Stimulated activated memory B cell treated with anti-CD40 and anti-IgM and Interleukin-4, amounts not matched to agents 10 μg/mL and 1 μg/mL and 100 μg/mL, for 72 hours (primary cell): ENCODE measurements around the gene UNC13D.
A peak's percentile ranks its signal among the peaks of the same experiment; 100 is the strongest.
"Not testable (repeated sequence)": the region's sequence is repeated elsewhere in the genome, so short reads cannot be mapped to it uniquely, and the experiment has no call there.

ENCODE experiments used
- ATAC-seq: fragments of 150-1000 bp; cut with Tn5 transposase; 2 replicates; pipeline ENCODE4 v1.10.0; 2021
- H3K27ac Mint-ChIP-seq: one replicate; pipeline ENCODE4 v1.8.0; 2022; ENCODE audit warnings: mild to moderate bottlenecking, mixed read lengths
- H3K27me3 Mint-ChIP-seq: one replicate; pipeline ENCODE4 v1.8.0; 2022; ENCODE audit warnings: mixed read lengths
- H3K36me3 Mint-ChIP-seq: one replicate; pipeline ENCODE4 v1.8.0; 2022; ENCODE audit warnings: mixed read lengths
- H3K4me1 Mint-ChIP-seq: one replicate; pipeline ENCODE4 v1.8.0; 2022; ENCODE audit warnings: mixed read lengths
- H3K4me3 Mint-ChIP-seq: one replicate; pipeline ENCODE4 v1.8.0; 2022; ENCODE audit warnings: mild to moderate bottlenecking, moderate library complexity, mixed read lengths
- H3K9me3 Mint-ChIP-seq: one replicate; pipeline ENCODE4 v1.8.0; 2022; ENCODE audit warnings: mixed read lengths

Gene UNC13D

DNA sequence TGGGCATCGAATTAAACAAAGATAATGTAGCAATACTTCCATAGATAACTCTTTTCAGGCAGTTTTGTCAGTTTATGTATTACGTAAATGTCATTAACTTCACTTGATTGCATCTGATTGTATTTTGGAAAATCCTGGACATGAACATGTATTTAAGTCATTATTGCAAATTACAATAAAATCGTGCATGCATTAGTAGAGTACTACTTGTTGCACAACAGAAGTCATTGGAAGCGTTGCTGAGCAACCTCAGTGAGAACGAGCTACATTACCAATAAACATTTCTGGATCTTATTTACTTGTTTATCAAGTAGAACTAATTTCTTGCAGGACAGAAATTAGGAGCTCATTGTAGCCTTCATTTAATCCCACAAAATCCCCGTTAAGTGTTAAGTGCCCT, 53.0 kb downstream of the UNC13D start:
- H3K36me3 Mint-ChIP-seq: no peaks in the 10 kb centered on the region
- ATAC-seq: no peak
- H3K27me3 Mint-ChIP-seq: no peaks in the 10 kb centered on the region
- H3K9me3 Mint-ChIP-seq: no peaks in the 10 kb centered on the region
- no peak overlapping the region for H3K27ac Mint-ChIP-seq
- H3K4me3 Mint-ChIP-seq: no peak overlapping the region
- peaks cover 10% of the 10 kb centered on the region for H3K4me1 Mint-ChIP-seq

DNA sequence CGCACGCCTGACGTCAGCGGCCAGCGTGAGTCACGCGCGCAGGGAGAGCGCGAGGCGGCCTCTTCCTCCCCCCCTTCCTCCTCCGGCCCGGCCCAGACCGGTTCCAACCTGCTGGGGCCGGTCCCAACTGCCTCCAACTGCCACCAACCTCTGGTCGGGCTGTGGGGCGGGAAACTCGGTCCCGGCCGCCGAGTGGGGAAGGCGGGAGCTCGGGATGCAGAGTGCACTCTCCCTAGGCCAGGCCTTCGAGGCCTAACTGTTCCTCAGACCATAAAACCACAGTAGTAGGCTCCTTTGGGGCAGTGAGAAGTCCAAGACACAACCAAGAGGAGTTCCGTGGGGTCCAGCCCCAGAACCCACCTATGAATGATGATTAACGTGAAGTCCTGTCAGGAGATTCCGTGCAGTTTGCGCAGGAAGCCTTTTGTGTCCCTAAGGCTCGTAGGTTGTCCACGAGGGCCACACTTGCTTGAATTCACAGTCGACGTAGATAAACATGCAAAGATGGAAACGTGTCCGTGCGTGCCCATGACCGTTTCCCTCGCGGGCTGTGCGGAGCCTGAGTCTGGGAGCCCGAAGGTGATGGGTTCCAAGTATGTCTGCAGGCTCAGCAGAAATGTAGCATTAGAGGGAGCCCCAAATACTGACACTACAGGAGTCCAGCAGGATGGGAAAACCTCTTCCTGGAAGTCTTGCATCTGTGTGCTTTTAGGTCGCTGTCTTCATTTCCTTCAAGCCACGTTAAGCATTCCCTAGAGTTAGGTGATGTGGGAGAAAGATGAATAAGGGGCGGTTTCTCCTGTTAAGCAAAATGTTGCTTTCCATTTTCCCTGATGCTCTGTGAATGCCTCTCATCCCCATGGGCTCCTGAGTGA, 59.0 kb downstream of the UNC13D start:
- Mint-ChIP-seq H3K36me3 (no peaks in the 10 kb centered on the region), H3K4me1 (peaks cover 35% of the 10 kb centered on the region), H3K9me3 (no peaks in the 10 kb centered on the region), H3K4me3 (peak overlapping the region; percentile 90), H3K27ac (peak overlapping the region; percentile 100), H3K27me3 (no peaks in the 10 kb centered on the region)
- peak; percentile 91 for ATAC-seq

DNA sequence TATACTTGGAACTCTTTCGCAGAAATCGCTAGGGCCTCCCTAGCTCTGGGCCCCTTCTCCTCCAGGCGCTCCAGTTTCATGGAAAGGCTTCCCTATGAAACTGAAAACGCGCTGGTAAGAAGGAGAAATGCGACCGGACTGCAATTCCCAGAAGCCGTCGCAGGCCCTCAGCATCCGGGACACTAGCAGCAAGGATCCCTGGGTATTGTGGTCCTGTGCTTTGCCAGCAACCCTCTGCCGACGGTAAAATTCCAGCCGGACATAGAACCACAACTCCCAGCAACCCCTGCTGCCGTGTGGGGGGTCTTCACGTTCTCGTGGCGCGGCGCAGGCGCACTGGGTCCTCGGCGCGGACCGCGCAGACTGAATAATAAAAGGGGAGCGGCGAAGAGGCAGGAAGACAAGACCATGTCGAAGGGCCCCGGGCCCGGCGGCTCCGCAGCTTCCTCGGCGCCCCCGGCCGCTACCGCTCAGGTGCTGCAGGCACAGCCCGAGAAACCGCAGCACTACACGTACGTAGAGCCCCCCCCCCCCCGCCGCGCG, 59.7 kb downstream of the UNC13D start, which contains the start of gene UNK:
Gene UNK (plus strand): TSS at position 334 of the 543 bp plus-strand sequence. CDS start 75 bp downstream, at position 409.
- Mint-ChIP-seq H3K27me3 (no peaks in the 10 kb centered on the region), H3K9me3 (no peaks in the 10 kb centered on the region), H3K27ac (peak within 1 kb of the TSS; percentile 100), H3K4me3 (peak within 1 kb of the TSS; percentile 90), H3K36me3 (peaks cover 4% of the 10 kb centered on the region), H3K4me1 (peaks cover 40% of the 10 kb centered on the region)
- ATAC-seq: peak; percentile 92

DNA sequence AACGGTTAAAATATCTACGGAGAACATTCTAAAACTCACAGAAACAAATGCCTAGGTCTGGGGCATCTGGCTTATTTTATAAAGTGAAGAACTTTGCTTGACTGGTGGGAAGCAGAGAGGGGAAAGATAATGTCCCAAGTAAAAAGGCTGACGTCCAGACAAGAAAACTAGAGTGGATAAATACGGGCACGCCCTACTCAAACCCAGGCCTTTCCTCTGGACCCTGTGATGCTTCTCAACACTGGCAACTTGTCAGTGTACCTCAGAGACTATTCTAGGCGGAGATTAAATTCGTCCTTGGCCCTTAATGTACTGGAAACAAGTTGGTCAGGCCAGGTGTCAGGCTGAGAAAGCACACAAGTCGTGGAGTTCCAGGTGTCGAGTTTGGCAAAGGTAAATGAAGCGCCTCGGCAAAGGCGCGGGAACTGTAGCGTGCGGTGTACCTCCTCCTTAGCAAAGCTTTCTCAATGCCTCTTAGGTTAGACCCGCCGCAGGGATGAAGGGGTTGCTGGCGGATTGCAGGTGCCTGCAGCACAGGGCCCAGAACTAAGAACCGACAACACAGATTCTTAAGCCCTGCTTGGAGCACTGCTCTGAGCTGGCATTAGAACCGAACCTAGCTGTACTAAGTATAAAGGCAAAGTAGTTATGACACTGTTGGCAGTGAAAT, 60.3 kb downstream of the UNC13D start:
- peaks cover 40% of the 10 kb centered on the region for H3K4me1 Mint-ChIP-seq

DNA sequence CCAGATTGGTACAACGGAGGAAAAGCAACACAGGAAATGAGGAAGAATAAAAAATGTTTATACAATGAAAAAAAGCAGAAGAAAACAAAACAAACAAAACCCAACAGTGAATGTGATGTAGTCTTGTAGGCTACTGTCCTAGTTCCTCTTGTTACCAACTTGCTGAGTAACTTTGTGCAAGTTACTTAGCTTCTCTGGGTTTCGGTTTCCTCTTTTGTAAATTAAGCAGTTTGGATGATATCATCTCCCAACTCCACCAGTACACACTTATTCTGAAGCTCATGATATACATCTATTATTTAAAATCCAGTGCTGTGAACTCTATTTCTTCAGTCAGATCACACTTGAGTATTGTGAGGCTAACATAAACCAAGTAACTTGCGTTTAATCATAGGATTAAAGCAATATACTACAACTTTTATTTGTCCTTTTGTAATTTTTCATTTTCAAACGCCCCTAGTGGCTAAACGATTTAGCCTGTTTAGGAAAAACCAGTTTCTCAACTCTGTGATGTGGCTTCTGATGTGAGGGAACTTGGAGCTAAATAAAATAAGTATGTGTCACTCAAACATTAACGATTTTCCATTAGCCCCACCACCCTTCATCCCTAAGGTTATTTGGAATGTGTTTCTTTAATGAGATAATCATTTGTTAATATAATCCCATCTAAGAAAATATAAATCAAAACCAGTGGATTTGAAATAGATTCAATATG, 61.0 kb downstream of the UNC13D start:
- peak overlapping the region; percentile 74 for H3K4me3 Mint-ChIP-seq
- ATAC-seq: peak; percentile 17
- peaks cover 46% of the 10 kb centered on the region for H3K4me1 Mint-ChIP-seq
- peak overlapping the region; percentile 100 for H3K27ac Mint-ChIP-seq
- H3K27me3 Mint-ChIP-seq: no peaks in the 10 kb centered on the region
- peaks cover 17% of the 10 kb centered on the region for H3K36me3 Mint-ChIP-seq
- H3K9me3 Mint-ChIP-seq: no peaks in the 10 kb centered on the region

More for the DNA sequence above, 60.3 kb downstream of the UNC13D start:
- Mint-ChIP-seq H3K9me3 (no peaks in the 10 kb centered on the region), H3K4me3 (peak overlapping the region; percentile 90), H3K27me3 (no peaks in the 10 kb centered on the region), H3K36me3 (peaks cover 10% of the 10 kb centered on the region), H3K27ac (peak overlapping the region; percentile 100)
- peak; percentile 1 for ATAC-seq

DNA sequence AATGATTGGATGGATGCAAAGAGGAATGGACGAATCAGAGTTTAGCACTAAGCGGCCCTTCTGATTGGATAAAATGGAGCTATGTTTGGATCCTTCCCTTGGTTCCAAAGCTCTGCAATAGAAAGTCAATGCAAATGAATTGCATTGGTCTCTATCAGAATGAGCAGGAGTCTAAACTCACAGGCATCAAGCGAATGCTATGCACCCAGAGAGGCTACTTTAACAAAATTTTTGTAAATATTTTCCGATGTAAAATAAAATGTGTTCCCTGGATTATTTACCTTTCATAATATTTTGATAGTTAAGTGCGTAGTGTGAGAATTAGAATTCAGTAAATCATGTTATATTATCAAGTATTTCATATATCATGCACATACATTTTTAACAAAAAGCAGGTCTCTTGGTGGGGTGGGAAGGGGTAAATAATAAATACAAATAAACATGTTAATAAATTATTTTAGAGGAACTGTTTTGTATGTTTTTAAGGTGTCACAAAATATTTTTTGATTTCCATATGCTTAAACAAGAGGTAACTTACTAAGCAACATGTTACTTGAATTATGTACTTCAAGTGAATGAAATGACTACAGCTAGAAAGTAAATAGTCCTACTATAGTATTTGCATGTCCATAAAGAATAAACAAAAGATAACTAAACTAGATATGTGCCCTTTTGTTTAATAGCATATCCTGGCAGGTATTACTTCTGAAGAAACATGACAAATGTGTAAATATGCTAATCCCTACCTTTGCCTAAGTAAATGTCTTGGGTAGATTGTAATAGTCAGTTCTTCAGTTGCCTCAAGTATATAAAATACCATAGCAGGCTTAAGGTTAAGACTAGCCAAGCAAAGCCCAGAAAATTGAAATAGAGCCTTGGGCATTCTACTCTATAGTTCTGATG, 64.0 kb downstream of the UNC13D start:
- no peaks in the 10 kb centered on the region for H3K27me3 Mint-ChIP-seq
- H3K27ac Mint-ChIP-seq: peak overlapping the region; percentile 96
- H3K4me3 Mint-ChIP-seq: peak overlapping the region; percentile 99
- H3K36me3 Mint-ChIP-seq: peaks cover 33% of the 10 kb centered on the region
- H3K9me3 Mint-ChIP-seq: no peaks in the 10 kb centered on the region
- ATAC-seq: no peak
- peaks cover 55% of the 10 kb centered on the region for H3K4me1 Mint-ChIP-seq

DNA sequence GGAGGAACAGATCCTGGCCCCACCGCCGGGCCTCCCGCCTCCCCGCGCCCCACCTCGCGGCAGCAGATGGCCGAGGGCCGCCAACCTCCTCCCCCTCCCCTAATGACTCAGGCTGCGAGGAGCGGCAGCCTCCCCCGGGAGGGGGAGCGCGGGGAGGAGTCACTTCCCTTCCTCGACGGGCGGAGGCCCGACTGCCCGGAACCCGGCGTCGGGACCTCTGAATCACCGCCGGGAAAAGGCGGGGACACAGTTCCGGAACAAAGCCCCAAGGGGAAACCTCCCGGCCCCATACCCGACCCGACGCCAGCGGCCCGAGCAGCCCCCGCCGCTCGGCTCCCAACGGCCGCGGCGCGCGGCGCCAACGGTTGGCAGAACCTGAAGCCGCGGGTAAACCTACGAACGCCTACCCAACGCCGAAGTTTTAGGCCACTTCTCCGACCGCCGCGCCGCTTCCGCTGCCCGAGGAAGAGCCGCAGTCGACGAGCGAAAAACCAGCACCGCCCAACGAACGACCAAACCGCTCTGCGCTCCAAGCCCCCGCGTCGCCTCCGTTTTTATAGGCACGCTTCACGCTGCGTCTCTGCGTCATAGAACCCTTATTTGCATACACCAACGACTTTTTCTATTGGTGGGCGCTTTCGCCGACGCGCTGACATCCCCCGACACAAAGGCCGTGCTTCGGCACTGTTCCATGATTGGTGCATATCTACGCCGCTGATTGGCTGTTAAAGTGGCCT, 64.8 kb downstream of the UNC13D start:
- H3K36me3 Mint-ChIP-seq: peaks cover 33% of the 10 kb centered on the region
- no peaks in the 10 kb centered on the region for H3K9me3 Mint-ChIP-seq
- peaks cover 52% of the 10 kb centered on the region for H3K4me1 Mint-ChIP-seq
- H3K4me3 Mint-ChIP-seq: peak overlapping the region; percentile 99
- H3K27ac Mint-ChIP-seq: peak overlapping the region; percentile 96
- peak; percentile 88 for ATAC-seq
- no peaks in the 10 kb centered on the region for H3K27me3 Mint-ChIP-seq

DNA sequence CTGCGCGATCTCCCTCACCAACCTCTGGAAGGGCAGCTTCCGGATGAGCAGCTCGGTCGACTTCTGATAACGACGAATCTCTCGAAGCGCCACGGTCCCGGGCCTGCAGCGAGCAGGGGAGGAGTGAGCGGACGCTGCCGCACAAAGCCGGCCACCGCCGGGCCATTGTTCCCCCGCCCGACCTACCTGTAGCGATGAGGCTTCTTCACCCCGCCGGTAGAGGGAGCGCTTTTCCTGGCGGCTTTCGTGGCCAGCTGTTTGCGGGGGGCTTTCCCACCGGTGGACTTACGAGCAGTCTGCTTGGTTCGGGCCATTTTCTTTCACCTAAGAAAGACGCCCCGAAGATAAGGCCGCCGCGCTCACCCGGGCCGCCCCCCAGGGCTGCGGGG, 65.3 kb downstream of the UNC13D start:
- Mint-ChIP-seq H3K9me3 (no peaks in the 10 kb centered on the region), H3K4me1 (peaks cover 52% of the 10 kb centered on the region), H3K27ac (peak overlapping the region; percentile 96), H3K27me3 (no peaks in the 10 kb centered on the region), H3K4me3 (peak overlapping the region; percentile 99), H3K36me3 (peaks cover 33% of the 10 kb centered on the region)
- no peak for ATAC-seq

DNA sequence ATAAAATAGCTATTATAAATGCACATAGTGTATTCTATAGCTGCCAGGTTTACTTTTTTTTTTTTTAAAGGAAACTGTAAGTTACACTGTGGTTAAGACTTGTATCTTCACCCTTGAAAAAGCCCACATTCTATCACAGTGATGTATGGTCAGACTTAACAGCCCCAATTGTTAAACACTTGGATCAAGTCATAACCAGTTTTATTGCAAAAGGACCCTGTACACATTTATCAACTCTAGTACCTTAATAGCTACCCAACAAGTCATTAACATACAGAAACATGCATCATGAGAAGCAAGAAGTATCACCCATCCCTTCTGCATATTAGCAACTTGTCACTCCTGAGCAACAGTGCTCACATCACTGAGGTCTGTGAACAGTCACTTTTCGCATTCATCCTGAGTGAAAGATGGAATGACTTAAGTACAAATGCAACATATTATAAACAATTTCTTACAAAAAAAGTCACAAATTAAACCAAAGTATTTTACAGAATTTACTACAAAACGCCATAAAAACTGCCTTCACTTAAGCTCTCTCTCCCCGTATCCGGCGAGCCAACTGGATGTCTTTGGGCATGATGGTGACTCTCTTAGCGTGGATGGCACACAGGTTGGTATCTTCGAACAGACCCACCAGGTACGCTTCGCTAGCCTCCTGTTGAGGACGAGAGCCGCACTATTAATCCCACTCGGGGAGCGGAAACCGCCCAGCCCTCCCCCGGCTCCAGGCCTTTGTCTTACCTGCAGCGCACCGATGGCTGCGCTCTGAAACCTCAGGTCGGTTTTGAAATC, 65.9 kb downstream of the UNC13D start:
- not testable (repeated sequence) for H3K9me3 Mint-ChIP-seq, ATAC-seq, H3K27me3 Mint-ChIP-seq
- peak overlapping the region; percentile 99 for H3K4me3 Mint-ChIP-seq
- peaks cover 33% of the 10 kb centered on the region for H3K36me3 Mint-ChIP-seq
- H3K4me1 Mint-ChIP-seq: peaks cover 47% of the 10 kb centered on the region
- peak overlapping the region; percentile 96 for H3K27ac Mint-ChIP-seq

DNA sequence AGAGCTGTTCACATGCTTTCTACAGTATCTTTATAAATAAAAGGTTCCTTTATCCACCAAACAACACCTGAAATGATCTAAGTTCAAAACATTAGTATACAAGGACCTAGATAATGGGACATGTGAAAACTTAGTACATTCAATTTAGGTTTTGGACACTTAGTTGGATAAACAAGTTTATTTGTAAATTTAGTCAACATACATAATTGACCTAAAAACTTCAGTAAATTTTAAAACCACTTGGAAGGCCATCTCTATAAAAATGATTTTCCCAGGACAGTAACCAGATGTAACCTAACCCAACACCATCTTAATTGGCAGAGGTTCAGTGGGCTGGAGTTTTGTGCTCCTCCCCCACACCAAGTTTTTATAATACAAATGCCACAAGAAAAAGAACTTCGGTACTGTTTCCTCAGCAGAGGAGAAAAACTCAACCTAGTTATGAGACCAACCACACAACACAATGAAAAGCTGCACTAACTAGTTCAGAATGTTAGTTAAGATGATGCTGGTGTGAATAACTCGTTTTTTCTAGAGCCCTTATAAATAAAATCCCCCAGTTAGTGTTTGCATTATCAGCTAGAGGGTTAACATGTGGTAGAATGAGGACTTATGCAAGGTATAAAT, 66.8 kb downstream of the UNC13D start:
- Mint-ChIP-seq H3K27me3 (no peaks in the 10 kb centered on the region), H3K36me3 (peaks cover 33% of the 10 kb centered on the region), H3K27ac (peak overlapping the region; percentile 96), H3K9me3 (no peaks in the 10 kb centered on the region), H3K4me1 (peaks cover 40% of the 10 kb centered on the region), H3K4me3 (peak overlapping the region; percentile 60)
- ATAC-seq: no peak
